Coronary artery (tissue), 2 donors: ENCODE data around the gene LGR4.

Source experiments
- DNase-seq: peaks from one replicate; pipeline ENCODE4 v3.0.0-alpha.2; 2017; ENCODE audit warnings: low spot score
- H3K27ac ChIP-seq, 2 donors: fragments of 200-600 bp; sonication (generic); one replicate each; pipeline ENCODE4 v1.5.1; 2016 to 2019
- H3K4me3 ChIP-seq: fragments of 200-600 bp; sonication (generic); 2 replicates; pipeline ENCODE4 v1.5.1; 2016; ENCODE audit warnings: mild to moderate bottlenecking, moderate library complexity
- CTCF ChIP-seq: fragments of 200-600 bp; sonication (generic); IDR thresholded peaks from one replicate; pipeline ENCODE4 v1.5.1; 2019; ENCODE audit warnings: antibody characterized with exemption

The LGR4 gene

GRCh38 chr11:27395556-27396258, 76.9 kb downstream of the LGR4 start:
- no peak overlapping the region for H3K27ac ChIP-seq
- no peak for TF ChIP-seq CTCF
- no peak for DNase-seq
- no peak overlapping the region for H3K4me3 ChIP-seq

- TF ChIP-seq CTCF: no peak
- no peak for DNase-seq
- H3K4me3 ChIP-seq: no peak overlapping the region
- H3K27ac ChIP-seq: no peak overlapping the region
Observed at GRCh38 chr11:27394781-27395228, 77.8 kb downstream of the LGR4 start.

GRCh38 chr11:27392278-27393114, 80.1 kb downstream of the LGR4 start:
- H3K27ac ChIP-seq: peak overlapping the region in 1 of 2 donors; percentile 1
- no peak for TF ChIP-seq CTCF

GRCh38 chr11:27391331-27392015, 81.1 kb downstream of the LGR4 start:
- Histone ChIP-seq H3K4me3 (no peak overlapping the region), H3K27ac (no peak overlapping the region)
- DNase-seq: no peak
- TF ChIP-seq CTCF: no peak

More at GRCh38 chr11:27392278-27393114, 80.1 kb downstream of the LGR4 start:
- no peak overlapping the region for H3K4me3 ChIP-seq
- no peak for DNase-seq

- no peak overlapping the region for H3K4me3 ChIP-seq
- H3K27ac ChIP-seq: peak overlapping the region in 1 of 2 donors; percentile 42
- TF ChIP-seq CTCF: no peak
- no peak for DNase-seq
Observed at GRCh38 chr11:27390318-27391295, 82.0 kb downstream of the LGR4 start.

GRCh38 chr11:27388869-27389268, 83.7 kb downstream of the LGR4 start:
- Histone ChIP-seq H3K27ac (no peak overlapping the region), H3K4me3 (no peak overlapping the region)
- no peak for DNase-seq
- TF ChIP-seq CTCF: no peak
